ENCODE measurements around the gene SYNE2.

SYNE2 gene

DNA sequence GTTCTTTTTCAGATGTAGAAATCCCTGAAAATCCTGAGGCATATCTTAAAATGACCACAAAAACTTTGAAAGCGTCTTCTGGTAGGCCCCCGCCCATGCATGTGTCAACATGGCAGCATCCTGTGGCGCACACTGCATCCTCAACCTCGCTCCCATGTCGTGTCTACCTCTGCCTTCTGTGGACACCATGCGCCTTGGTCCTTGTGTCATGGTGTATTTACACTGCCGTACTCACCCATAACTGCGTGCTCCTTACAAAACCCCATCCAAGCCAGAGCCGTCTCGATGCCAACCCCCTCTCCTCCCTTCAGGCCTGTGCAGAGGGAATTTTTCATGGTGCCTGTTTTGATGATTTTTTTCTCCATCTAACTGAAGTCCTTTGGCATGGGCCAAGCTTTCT is 362.5 kb downstream of the SYNE2 start:
- DNase-seq (ENCODE audit: low read depth in 2 of 2), result no peak

- no peak for DNase-seq (ENCODE audit: low read depth in 2 of 2)
These were observed 363.2 kb downstream of the SYNE2 start for GRCh38 chr14:64215978-64216377.

DNA sequence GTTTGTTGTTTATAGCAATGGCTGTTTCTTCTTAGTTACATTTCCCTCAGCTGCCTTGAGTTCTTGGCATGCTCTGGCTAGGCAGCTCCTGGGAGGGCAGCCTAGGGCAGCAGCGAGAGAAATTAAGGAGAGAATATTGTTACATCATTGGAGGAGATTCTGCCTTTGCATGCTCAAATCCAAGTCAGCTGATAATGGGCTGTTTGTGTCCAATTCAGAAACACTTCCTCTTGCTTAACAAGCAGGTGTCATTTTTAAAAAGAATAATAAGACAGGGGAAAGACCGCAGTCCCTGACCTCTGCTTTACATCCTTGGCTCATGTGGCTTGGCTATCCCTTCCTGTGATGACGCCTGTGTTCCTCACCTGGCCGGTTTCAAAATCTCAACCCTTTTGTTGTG is 364.5 kb downstream of the SYNE2 start:
- no peak for DNase-seq (ENCODE audit: low read depth in 2 of 2)

- DNase-seq (ENCODE audit: low read depth in 2 of 2), result no peak
These were observed 365.0 kb downstream of the SYNE2 start for GRCh38 chr14:64217834-64218233.

GRCh38 chr14:64218344-64219240 is 365.8 kb downstream of the SYNE2 start:
- DNase-seq (ENCODE audit: low read depth in 2 of 2), result no peak

DNA sequence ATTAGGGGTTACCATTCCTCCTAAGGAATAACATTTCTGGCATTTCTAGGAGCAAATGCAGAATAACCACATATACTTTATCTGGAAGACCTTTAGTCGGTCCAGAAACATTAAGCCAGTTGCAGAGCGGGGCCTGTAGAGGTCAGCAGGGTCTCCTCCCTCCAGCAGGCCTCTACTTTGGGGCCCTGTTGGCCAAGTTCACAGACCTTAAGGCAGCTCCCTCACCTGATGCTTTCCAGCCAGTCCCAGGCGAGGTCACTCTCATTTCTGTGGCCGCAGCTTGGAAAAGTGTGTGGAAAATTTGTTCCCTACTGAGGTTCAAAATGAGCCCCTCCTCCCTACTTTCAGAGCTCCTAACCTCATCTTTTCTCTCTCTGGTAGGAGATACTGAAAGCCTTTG is 367.3 kb downstream of the SYNE2 start:
- DNase-seq (ENCODE audit: low read depth in 2 of 2), result no peak

GRCh38 chr14:64220466-64220865 is 367.7 kb downstream of the SYNE2 start:
- DNase-seq (ENCODE audit: low read depth in 2 of 2), result no peak

GRCh38 chr14:64221391-64222003 is 368.7 kb downstream of the SYNE2 start:
- DNase-seq (ENCODE audit: low read depth in 2 of 2), result no peak

GRCh38 chr14:64225151-64225757 is 372.4 kb downstream of the SYNE2 start:
- no peak for DNase-seq (ENCODE audit: low read depth in 2 of 2)

DNA sequence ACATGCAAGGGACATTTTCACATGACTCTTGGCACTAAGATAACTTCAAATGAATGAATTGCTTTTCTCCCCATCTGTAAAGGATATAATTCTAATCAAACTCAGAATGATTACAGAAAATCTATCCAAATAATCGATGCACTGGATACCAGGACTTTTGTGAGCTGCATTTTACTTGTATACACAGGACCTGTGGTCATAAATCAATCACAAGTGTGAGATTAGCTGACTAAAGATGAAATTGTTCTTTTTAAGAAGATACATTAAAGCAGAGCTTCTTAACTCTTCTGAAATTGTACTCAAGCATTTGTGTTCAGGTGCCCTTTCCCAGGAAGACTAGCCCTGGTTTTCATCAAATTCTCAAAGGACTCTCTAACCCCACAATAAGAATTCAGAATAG is 375.1 kb downstream of the SYNE2 start:
- DNase-seq (ENCODE audit: low read depth in 2 of 2), result no peak

DNA sequence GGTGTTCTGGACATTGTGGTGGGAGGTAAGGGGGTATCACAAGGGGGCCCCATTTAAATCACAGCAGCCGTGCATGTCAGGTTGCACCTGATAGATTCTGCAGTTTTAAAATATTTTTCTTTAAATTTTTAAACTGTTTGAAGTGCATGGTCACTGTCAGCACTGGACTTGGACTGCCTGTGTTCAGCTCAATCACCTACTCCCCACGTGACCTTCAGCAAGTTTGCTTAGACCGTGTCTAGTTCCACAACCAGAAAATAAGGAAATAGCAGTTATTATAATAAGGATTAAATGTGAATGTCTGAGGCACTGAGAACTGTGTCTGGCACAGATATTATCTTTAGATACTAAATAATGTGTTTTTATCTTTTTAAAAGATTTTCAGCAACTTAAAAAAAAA is 376.7 kb downstream of the SYNE2 start:
- no peak for DNase-seq (ENCODE audit: low read depth in 2 of 2)

GRCh38 chr14:64232095-64232838 is 379.5 kb downstream of the SYNE2 start:
- peak; percentile 2 to 5 for DNase-seq (ENCODE audit: low read depth in 2 of 2)

GRCh38 chr14:64232944-64233343 is 380.1 kb downstream of the SYNE2 start:
- no peak for DNase-seq (ENCODE audit: low read depth in 2 of 2)

DNA sequence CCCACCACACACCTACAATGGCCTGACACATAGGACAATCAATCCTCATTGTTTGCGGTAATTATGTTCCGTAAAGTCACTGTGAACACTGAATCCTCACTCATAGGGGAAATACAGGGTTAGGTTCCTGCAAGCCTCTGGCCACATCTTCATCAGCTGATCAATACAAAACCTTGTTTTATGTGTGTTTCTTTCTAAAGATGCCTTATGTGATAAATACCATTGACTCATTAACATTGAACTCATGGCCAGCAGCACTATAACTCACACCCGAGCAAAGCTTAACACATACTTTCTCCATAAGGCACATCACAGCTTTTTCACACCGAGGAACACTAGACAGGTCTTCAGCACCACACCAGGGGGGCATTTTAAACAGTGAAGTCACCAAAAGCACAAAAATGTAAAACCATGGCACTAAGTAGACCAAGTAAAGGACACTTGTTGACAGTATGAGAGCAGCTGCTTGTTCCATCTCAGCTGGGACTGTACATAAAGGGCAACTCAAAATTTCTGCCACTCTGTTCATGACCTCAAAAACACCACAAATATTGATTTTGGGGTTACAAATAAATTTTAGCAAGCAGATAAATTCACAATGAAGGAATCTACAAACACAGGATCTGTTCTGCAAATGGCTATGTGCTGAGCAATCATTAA is 380.9 kb downstream of the SYNE2 start:
- no peak for DNase-seq (ENCODE audit: low read depth in 2 of 2)

- DNase-seq (ENCODE audit: low read depth in 2 of 2), result no peak
These were observed 382.3 kb downstream of the SYNE2 start for GRCh38 chr14:64234877-64235651.

- DNase-seq (ENCODE audit: low read depth in 2 of 2), result no peak
These were observed 383.1 kb downstream of the SYNE2 start for GRCh38 chr14:64235652-64236640.

GRCh38 chr14:64238049-64238448 is 385.2 kb downstream of the SYNE2 start:
- DNase-seq (ENCODE audit: low read depth in 2 of 2), result no peak

GRCh38 chr14:64238631-64239030 is 385.8 kb downstream of the SYNE2 start:
- no peak for DNase-seq (ENCODE audit: low read depth in 2 of 2)

GRCh38 chr14:64244279-64244678 is 391.5 kb downstream of the SYNE2 start:
- DNase-seq (ENCODE audit: low read depth in 2 of 2), result no peak

- DNase-seq (ENCODE audit: low read depth in 2 of 2), result no peak
These were observed 392.7 kb downstream of the SYNE2 start for GRCh38 chr14:64245491-64245890.
